ENCODE measurements around the gene GLP2R.

DNA sequence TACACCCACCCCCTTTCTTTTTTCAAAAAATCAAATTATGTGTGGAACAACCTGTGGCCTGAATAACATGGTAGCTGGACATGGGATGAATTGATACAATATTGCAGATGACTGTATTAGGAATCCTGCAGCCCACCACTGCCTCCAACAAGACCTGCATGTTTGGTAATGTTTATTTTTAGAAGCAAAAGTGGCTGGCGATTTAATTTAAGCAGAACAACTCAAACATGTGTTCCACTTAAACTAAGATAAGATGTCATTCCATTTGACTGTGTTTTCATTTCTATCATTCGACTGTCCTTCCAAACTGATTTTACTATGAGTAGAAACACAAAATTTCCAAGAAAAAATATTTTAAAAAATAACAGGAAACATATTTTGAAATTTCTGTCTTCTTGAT, 24.2 kb upstream of the GLP2R start:
- TF ChIP-seq, protein P1, sequence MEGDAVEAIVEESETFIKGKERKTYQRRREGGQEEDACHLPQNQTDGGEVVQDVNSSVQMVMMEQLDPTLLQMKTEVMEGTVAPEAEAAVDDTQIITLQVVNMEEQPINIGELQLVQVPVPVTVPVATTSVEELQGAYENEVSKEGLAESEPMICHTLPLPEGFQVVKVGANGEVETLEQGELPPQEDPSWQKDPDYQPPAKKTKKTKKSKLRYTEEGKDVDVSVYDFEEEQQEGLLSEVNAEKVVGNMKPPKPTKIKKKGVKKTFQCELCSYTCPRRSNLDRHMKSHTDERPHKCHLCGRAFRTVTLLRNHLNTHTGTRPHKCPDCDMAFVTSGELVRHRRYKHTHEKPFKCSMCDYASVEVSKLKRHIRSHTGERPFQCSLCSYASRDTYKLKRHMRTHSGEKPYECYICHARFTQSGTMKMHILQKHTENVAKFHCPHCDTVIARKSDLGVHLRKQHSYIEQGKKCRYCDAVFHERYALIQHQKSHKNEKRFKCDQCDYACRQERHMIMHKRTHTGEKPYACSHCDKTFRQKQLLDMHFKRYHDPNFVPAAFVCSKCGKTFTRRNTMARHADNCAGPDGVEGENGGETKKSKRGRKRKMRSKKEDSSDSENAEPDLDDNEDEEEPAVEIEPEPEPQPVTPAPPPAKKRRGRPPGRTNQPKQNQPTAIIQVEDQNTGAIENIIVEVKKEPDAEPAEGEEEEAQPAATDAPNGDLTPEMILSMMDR (IDR thresholded peaks at IDR 0.05) = no peak
- no peak for TF ChIP-seq POLR2AphosphoS5 (IDR thresholded peaks at IDR 0.05)
